HUDEP-2 (cell line): ENCODE results near the gene MOCS3.

Experiments
- DNase-seq, 76 experiments: peaks; one replicate each; lab custom pipeline; 2025; ENCODE audit not compliant: unreplicated experiment in 76 of 76; lab: John Stamatoyannopoulos, UW

MOCS3 gene, protein sequence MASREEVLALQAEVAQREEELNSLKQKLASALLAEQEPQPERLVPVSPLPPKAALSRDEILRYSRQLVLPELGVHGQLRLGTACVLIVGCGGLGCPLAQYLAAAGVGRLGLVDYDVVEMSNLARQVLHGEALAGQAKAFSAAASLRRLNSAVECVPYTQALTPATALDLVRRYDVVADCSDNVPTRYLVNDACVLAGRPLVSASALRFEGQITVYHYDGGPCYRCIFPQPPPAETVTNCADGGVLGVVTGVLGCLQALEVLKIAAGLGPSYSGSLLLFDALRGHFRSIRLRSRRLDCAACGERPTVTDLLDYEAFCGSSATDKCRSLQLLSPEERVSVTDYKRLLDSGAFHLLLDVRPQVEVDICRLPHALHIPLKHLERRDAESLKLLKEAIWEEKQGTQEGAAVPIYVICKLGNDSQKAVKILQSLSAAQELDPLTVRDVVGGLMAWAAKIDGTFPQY

DNA sequence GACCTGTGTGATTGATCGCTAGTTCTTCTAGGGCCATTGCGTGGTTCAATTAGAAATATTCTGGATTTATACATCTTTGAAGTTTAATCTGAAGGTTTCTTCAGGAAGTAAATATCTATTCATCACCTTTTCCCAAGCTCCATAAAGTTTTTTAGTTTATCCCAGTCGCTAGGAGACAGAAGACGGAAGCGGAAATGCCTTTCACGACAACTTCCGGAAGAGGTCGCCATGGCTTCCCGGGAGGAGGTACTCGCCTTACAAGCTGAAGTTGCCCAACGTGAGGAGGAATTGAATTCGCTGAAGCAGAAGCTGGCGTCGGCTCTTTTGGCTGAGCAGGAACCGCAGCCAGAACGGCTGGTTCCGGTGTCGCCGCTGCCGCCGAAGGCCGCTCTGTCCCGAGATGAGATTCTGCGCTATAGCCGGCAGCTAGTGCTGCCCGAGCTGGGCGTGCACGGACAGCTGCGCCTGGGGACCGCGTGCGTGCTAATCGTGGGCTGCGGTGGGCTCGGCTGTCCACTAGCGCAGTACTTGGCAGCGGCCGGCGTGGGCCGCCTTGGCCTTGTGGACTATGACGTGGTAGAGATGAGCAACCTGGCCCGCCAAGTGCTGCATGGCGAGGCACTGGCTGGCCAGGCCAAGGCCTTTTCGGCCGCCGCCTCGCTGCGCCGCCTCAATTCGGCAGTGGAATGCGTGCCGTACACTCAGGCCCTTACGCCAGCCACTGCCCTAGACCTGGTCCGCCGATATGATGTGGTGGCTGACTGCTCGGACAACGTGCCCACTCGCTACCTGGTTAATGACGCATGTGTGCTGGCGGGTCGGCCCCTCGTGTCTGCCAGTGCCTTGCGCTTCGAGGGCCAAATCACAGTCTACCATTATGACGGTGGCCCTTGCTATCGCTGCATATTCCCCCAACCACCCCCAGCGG, at the start of gene MOCS3:
Gene MOCS3, plus strand, starts transcription at position 204 of the 928 bp plus-strand sequence. Its CDS starts 25 bp downstream, at position 229.
- peak in 72 of 76 experiments; percentile 41 to 92 (median 76) for DNase-seq

DNA sequence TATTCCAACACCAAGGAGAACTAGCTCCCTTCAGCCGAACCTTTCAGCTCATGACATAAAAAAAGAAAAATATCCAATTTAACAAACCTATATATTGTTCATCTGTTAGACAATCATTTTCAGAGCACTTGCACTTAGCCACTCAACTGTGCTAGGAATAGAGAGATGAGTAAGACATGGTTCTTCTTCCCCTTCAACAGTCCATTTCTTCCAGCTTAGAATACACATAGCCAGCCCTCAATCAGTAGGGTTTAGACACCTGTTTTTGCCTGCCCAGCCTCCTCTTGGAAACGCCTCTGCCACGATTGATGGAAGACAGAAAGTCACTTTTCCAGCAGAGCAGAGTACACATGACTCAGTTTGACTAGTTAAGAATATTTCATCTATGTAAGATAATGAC, 49.2 kb upstream of the MOCS3 start:
- DNase-seq: no peak

DNA sequence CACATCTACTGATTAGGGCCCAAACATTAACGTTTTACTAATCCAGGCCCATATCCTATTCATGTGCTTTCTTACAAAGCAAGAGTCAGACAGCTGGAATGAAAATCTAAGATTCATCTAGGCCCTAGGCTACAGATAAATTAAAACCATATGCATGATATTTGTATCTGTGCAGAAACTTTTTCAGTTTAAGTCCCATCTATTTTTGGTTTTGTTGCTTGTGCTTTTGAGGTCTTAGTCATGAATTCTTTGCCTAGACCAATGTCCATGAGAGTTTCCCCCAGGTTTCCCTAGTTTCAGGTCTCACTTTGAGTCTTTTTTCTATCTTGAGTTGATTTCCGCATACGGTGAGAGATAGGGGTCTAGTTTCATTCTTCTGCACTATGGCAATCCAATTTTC, 47.6 kb upstream of the MOCS3 start:
- no peak for DNase-seq

DNA sequence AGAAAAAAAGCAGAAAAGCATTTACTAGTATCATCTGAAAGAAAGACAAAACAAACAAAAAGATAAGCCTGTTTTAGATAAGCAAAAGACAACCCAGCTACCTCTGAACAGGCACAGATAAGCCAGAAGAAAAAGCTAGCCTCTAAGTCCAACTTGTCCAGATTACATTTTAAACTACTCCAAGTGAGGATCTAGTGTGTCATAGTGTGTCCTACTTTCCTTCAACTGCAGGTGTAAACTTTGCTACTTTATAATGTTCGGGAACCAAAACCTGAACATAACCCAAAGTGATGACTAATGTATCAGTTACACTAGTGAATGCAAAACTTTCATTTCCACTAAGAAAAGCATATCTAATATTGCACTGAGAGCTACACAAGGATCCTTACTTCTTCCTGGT, 46.9 kb upstream of the MOCS3 start:
- peak in 6 of 76 experiments; percentile 15 to 37 (median 21) for DNase-seq

DNA sequence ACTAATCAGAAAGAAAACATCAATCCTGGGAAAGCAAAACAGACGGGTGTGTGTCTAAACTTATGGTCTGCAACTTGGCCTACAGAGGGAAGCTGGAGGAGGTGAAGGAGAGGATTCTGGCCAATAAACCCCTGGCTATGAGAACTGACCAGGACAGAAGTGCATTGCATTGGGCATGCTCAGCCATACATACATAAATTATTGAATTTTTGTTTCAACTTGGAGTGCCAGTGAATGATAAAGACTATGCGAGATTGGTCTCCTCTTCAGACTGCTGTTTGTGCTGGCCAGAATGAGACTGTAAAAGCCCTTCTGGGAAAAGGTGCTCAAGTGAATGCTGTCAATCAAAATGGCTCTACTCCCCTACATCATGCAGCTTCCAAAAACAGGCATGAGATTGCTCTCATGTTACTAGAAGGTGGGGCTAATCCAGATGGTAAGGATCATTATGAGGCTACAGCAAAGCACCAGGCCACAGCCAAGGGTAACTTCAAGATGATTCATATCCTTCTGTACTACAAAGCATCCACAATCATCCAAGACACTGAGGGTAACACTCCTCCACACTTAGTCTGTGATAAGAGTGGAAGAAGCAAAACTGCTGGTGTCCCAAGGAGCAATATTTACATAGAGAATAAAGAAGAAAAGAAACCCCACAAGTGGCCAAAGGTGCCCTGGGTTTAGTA, 44.8 kb upstream of the MOCS3 start:
- peak in 29 of 76 experiments; percentile 7 to 61 (median 29) for DNase-seq

DNA sequence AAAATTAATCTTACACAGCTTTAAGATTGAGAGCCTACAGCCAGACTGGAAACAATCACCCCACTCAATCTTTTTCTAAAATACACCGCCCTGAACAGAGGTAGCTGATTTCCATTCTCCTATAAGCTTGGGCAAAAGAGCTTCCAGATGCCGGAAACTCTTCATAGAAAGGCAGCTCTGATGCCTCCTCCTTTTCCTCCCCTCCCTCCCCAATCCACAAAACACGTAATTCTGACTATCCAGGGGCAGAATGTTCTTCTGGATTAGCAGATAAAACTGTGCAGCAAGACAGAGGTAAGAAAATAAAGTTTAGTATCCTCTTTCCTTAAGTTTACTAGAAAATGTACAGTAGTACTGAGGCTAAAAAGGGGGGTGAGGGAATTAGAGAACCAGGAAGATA, 43.2 kb upstream of the MOCS3 start:
- no peak for DNase-seq

DNA sequence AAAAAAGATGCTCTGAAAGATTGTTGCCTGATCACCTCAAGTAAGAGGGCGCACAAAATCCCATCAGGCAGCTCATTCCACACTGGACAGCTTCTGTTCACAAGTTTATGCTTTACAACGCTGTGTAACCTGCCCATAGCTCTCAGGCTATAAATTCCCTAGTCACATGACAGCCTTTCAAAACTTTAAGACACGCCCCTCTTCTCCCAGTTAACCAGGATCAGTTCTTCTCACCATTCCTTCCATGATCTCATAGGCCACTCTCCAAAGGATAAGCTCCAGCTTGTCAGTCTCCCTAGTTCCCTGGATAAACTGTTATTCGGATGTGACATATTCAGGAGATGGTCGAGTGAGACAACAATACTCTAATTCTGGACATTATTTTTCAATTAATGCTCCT, 42.4 kb upstream of the MOCS3 start:
- no peak for DNase-seq

DNA sequence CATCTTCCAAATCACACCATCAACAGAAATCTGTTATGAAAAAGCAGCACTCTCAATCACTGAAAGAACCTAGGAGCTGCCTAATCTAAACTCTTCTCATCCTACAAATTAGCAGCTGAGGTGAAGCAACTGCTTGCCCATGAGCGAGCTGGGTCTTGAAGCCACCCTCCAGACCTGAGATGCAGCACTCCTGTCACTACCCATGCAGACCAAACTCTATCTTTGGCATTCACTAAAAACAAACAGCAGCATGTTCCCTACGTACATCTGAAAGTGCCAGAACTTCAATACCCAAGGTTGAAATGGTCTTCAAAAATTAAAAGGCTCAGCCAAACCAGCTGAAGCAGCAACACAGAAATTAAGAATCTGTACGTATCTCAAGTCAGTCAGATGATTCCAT, 41.7 kb upstream of the MOCS3 start:
- no peak for DNase-seq

DNA sequence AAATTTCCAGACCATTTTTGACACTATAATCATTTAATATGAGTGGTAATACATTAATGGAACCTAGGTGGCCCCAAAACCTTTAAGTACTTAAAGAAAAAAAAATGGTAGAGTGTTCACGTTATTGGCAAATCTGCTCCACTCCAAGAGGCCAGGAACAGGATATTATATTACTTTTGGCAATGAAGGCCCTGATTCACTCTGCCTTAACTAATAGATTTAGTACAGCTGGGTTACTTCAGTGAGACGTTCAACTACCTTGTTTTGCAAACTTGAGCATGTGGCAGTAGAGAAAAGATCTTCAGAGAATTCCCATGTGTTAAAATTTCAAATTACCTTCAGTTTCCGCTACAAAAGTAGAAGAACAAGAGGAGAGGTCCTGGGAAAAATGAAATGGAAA, 40.2 kb upstream of the MOCS3 start:
- DNase-seq: no peak

DNA sequence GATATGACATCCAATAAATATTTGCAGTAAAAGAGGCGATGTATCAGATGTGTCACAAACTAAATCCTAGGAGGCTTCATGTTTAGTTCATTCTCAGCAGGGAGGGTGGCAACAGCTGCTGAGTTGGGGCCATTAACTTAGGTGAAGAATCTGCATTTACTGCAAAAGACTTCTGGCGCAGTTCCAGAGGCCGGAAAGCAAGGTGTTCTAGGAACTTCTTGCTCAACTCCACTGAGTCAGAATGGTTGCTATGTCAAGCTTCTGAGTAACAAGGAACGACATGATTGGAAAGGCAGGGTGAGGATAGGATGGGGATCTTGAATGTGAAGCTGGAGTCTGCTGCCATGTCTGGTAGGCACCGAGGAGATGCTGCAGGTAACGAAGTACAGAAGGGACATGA, 39.1 kb upstream of the MOCS3 start:
- DNase-seq: no peak

DNA sequence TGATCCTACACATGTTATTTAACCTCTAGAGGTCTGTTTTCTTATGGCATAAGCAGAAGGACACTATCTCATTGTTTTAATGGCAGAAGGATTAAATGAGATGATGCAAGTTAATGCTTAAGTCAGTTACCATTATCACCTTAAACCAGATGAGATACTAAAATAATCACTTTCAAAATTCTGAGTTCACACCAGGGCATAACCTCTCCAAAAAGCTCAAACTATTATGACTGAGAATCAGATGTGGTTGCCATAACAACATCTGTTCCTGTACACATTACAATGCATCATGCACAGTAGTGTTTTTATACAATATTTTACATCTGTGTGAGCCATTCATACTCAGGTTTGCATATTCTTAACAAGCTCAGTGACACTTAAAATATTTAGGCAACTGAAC, 37.6 kb upstream of the MOCS3 start:
- DNase-seq: peak in 6 of 76 experiments; percentile 10 to 39 (median 25)

DNA sequence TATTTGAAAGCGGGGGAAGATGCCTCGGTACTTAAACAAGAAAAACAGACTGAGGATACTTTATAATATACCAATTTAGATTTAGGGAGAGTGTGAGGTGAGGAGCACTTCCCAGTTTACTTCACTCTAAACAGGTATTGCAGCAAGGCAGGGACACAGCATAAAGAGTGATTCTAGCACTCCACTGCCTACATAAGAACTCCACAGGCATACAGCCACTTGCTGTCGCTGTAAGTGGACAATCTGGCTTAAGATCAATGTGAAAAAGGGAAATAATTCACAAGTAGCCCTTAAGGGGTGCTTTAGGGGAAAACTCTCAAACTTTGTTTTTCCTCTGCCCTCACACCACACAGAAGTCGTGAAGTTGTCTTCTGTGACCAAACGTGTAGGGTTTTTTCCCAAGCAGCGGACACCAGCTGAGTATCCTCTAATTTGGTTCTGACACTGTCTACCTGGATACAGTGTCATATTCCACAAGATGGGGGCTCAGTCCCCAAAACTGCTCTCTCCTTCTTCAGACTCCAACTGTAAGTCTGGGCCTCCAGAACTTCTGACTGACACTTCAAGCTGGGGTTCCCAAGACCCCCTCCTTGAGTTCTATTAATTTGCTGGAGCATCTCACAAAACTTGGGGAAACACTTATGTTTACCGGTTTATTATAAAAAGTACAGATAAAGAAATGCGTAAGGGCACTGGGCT, 36.7 kb upstream of the MOCS3 start:
- DNase-seq: no peak

DNA sequence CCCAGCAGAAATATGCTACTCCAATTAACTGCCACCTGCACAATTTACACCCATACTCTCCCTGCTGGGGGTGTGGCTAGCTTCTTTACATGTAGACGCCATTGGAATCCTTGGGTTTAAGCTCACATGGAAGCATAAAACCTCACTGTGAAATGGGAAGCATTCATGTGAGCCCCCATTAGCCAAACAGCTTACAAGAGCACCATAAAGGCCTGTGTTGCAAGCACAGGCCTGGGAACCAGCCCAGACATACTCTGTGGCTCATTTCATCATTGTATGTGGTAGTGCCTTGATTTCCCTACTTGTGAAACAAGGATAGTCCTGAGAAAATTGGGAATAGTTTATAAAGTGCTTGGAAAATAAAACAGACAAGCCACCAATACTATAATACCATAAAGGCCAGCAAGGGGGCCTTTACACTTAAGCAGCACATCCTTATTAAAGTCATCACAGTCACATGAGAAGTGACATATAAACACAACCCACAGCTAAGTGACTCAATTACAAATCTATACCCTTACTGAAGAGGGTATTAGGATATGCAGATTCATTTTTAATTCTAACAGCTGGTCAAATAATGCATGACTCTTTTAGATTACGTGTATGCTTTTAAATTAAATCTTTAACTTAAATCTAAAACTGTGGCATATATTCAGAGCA, 34.2 kb upstream of the MOCS3 start:
- DNase-seq: no peak

DNA sequence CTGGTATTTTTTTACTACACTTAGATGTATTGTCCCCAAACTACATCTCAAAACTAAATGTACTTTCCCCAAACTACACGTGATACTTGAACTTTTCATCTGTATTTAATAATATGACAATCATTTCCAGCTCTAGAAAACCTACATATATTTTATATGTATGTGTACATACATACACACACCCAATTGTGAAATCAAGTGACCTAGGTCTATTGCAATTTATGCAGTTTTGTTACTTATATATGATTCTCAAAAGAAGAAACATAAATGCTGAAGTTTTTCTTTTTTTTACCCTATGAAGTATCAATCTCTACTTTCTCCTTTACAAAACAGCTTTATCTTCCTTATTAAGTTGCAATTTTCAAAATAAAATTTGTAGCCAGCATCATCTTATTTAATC, 32.1 kb upstream of the MOCS3 start:
- no peak for DNase-seq

DNA sequence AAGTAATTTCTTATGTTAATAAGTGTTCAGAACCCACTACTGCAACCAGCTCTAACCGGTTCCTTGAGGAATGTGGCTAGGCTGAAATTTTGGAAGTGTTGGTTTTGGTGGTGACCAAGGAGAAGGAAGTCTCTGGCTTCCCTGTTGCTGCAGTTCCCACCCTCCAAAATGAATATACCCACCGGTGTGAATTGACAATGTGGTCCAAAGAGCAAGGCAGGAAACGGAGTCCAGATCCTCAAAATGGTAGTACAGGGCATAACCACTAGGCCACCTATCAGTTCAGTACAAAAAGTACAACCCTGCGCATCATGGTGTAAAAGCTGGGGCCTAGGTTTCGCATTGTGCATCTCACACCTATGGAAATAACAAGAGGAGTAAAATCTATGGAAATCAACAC, 30.1 kb upstream of the MOCS3 start:
- DNase-seq: no peak

DNA sequence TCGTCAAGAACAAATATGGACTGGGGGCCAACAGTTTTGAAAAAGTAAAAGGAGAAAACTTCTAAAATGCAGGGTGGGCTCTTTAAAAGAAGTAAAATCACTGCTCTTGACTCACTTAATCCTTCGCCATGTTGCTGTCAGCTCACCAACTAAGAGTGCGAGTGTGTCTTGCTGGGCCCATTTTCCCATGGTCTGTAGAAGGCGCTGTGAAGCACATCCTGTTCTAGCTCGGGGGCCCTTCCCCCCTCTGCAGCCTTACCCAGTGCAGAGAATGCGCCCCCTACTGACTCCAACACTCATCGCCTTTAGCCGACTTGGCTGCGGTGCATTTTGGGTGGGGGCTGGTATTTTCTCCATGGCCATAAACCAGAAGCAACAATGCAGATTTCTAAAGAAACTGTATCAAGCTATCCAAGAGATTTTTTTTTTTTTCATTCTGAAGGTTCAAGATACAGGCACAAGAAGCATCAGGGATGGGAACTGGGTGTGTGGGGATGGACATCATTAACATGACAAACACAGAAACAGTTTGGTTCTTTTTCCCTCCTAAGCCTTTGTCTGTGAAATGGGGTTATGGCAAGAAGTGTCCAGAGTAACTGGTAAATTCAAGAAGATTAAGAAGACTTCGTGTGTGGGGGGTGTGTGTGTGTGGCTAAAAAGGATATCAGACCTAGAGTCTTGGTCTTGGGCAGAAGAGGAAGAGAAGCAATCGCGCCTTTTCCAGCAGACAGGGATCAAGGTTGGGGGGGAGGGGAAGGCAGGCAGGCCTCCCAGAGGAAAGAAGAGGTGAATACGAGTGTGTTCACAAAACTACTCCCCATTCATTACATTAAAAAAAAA, 29.1 kb upstream of the MOCS3 start:
- DNase-seq: peak in 75 of 76 experiments; percentile 11 to 94 (median 87)

DNA sequence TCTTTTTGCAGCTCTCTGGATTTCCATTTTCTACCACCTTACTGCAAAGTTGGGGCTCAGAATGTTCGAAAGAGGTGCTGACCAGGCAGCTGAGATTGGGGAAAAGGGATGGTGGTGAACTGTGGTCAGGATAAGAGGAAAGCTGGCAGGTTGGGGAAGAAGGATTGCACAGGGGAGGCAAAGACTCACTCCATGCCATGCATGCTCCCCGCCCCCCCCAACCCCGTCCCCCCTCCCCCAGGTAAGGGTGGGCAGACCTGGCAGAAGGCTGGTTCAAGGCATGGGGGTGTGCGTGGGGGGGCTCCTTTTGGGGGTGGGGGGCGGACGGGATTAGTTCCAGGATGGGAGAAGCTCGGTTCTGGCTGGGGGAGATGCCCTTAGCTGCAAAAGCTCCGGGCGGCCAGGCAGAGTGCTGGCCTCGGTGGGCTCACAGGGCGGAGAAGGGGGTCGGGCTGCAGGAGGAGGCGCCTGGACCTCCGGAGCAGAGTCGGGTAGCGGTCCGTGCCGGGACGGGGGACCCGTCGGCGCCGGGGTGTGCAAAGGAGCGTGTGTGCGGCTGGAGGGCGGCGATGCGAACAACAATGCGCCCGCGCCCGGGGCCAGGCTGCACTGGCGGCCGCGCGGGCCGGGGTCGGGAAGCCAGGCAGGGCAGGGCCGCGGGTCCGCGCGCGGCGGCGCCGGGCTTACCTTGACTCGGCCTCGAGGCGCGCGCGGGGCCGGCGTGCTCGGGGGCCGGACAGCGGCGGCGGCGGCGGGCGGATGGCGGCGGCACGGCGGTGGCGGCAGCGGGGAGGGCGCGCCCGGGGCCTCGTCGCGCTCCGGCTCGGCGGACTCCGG, 28.3 kb upstream of the MOCS3 start:
- DNase-seq: peak in 8 of 76 experiments; percentile 4 to 51 (median 26)

DNA sequence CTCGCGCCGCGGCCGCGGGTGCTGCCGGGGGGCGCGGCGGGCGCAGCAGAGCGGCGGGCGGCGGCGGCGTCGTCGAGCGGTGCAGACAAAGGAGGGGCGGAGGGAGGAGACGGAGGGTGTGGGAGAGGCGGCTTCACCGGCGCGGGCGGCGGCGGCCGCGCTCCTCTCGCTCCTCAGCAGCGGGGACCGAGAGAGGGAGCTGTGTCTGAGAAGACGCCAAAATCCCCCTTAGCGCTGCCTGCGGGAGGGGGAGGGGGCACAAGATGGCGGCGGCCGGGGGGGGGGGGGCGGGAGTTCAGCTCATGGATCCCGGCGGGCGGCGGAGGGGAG, 27.7 kb upstream of the MOCS3 start:
- peak in 17 of 76 experiments; percentile 44 to 77 (median 62) for DNase-seq
